HUDEP-2 (cell line): ENCODE measurements around the gene LEF1.
A peak's percentile ranks its signal among the peaks of the same experiment; 100 is the strongest.

Experiments used
- DNase-seq, 76 experiments: peaks; one replicate each; lab custom pipeline; 2025; ENCODE audit not compliant: unreplicated experiment in 76 of 76; lab: John Stamatoyannopoulos, UW

Gene LEF1

GRCh38 chr4:108180513-108180912 is 11.8 kb upstream of the LEF1 start:
- no peak for DNase-seq

GRCh38 chr4:108175966-108176365 is 7.2 kb upstream of the LEF1 start:
- DNase-seq: no peak

DNA sequence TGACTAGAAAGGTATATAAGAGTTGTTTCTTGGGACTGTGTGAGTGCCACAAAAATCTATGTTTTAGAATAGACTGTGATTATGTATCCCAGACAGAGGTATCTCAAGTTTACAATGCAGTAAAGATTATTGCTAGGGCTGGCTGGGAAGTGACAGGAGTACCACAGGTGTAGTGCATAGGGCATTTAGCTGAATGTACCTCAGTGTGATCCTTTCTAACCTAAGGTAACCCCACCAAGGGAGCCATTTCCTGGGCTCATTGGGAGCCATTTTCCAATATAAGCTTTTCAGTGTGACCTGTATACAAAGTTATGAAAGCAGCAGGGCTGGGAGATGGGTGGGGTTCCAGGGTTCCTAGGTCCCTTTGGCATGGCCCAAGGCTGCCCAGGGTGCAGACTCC is 6.1 kb upstream of the LEF1 start:
- no peak for DNase-seq

DNA sequence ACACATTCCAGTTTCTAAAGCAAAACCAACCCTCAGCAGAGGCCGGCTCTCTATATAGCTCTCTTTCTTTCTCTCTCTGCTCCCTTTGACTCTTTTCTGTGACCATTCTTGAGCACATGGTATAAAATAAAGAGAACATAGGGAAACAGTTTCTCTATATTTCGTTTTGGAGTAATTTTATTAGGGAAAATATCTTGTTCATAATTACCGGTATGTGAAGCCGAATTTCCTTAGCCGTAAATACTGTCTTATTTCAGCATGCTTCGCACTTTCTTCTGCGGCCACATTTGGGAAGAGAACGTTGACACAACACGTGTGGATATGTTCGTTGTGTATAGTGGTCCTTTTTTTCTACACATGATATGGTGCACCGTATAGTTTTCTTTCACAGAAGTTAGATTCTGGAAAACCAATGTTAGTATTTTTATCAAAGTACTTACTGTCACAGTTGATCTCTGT is 4.9 kb upstream of the LEF1 start:
- DNase-seq: no peak

DNA sequence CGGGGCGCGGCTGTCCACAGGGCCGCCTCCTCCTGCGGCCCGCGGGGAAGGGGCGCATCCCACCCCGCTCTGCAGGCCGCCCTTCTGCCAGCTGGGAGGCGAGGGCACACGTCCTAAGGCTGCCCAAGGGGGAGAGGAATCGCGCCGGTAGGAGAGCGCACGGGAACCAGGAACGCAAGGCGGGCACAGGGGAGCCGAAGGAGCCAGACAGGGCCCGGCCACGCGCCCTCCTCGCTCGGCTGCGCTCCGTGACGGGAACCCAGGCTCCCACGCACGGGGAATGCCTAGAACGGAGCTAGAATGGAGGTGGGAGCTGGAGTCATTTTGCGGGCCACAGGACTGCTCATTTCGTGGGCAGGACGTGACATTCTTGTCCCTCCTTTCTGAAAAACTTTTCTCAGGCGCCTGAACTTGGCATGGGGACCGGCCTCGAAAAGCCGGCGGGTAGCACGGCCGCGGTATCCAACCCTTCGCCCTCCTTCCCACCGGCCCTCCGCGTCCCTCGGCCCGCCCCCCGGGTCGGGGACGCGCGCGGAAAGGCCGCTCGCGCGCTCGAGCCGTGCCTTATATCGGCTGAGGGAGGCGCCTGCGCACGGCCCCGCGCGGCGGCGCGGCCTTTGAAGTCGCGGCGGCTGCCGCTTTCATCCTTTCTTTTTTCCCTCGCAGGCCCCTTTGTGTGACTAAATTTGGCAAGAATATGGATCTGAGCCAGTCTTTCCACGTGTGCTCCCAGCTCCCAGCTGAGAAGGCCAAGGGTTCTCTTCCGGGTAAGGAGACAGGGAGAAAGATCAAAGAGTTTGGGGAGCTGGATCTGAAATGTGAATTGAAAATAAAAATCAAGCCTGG is 4.2 kb upstream of the LEF1 start:
- peak in 1 of 76 experiments; percentile 8 for DNase-seq

DNA sequence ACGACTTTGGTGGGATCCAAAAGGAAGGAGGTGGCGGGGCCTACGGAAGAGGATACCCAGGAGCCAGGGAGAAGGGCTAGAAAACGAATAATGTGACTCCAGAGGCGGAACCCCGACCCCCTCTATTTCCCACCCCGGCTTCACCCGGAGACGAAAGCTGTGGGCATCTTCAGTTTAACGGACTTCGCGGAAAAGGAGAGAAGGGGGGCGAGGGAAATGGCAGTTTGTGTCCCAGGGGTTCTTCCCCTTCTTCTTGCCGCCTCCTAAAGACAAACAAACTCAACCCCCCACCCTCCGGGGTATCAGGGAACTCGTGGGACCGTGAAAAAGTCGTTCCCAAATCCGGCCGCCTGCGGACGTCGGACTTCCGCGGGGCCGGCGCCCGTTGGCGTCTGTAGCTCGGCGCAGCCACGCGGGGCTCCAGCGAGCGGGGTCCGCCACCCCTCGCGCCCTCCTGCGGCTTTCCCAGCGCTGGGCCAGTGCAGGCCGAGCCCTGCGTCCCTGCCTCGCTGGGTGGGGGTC is 3.6 kb upstream of the LEF1 start:
- no peak for DNase-seq

DNA sequence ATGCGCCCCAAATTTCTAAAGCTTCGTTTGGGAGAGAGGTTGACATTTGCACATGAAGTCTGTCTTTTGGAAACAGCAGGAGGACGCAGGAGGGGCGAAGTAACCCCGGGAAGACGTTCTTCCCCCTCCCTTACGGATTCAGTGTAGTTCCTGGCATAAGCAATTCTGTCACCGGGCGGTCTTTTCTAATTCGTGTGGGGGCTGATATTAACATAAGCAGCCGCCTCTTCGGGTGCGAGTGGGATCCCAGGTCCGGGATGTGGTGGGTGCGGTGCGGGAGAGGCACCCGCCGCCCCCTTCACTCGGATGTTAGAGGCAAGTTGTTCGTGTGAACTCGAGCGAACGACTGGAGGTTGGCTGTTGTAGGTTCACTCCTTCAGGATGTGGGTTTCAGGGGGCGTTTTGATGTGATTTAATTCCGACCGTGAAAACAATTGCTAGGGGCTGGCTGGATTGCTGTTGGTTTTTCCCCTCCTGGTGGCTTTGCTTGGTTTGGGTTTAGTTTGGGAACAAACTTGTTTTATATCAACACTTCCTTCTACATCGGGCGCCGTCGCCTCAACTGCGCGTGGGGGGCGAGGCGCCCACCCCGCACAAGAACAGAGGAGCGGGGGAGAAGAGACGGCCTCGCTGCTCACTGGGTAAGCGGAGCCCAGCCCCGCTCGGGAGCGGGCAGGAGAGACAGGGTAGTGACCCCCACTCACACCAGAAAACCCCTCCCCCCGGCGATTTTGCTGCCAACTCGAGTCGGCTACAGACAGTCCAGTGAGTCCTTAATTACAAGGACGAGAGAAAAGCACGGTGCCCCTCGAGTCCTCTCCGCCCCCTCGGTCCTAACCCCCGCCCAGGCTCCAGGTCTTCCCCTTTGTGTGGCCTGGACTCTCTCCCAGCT is 2.9 kb upstream of the LEF1 start:
- no peak for DNase-seq

GRCh38 chr4:108170631-108171338 is 2.1 kb upstream of the LEF1 start:
- no peak for DNase-seq

- DNase-seq: no peak
Observed at GRCh38 chr4:108169664-108170063, 932 bp upstream of the LEF1 start.

DNA sequence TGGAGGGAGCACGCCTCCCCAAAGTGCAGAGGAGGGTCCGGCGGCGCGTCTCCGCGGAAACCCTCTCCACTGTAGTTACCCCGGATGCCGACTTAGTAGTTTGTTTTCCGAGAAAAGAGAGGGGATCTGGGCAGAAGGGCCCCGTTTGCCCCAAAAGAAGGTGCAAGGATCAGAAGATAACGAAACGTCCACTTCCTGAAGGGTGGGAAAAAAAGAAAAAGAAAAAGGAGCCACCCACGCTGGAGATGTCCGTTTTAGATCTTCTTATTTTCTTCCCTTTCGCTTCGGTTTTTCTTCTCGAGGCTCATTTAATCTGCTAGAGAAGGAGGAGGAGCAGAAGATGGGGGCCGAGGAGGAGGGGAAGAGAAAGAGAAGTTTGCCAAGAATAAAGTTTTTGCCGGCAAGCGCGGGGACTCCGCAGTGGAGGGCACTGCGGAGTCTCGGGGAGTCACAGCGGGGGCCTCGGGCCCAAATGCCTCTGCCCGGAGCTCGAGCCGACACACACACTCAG is 517 bp downstream of the LEF1 start:
- DNase-seq: no peak

GRCh38 chr4:108166441-108167315 is 2.1 kb downstream of the LEF1 start:
- DNase-seq: peak in 1 of 76 experiments; percentile 0

GRCh38 chr4:108166038-108166437 is 2.7 kb downstream of the LEF1 start:
- DNase-seq: no peak

DNA sequence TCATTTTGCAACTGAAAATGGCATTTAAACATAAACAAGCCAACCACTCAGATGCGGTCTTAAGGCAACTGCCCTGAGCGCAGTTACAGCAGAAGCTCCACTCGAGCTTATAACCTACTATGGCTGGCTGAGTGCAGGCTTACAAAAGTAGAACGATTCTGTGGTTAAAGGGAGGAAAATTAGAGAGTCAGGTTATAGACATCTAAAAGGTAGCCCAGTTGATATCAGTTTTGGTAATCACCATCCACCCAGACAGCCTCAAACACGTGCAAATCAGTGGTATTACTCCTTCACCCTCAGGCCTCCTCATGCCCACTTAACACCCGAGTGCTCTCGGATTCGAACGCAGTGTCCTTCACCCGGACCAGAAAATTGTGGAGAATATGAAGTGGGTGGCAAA is 3.1 kb downstream of the LEF1 start:
- no peak for DNase-seq

DNA sequence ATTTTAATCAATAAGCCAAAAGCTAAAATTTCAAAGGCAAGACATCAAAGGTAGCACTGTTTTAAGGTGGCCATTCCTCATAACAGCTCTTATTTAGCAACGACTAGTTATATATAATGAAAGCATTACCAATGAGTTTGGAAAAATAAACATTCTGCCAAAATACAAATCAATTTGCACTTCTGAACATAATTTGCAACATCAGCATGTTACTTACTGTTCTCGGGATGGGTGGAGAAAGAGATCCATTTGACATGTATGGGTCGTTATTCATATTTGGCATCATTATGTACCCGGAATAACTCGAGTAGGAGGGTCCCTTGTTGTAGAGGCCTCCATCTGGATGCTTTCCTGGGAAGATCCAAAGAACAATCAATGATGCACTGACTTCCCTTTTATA is 5.4 kb downstream of the LEF1 start:
- no peak for DNase-seq

DNA sequence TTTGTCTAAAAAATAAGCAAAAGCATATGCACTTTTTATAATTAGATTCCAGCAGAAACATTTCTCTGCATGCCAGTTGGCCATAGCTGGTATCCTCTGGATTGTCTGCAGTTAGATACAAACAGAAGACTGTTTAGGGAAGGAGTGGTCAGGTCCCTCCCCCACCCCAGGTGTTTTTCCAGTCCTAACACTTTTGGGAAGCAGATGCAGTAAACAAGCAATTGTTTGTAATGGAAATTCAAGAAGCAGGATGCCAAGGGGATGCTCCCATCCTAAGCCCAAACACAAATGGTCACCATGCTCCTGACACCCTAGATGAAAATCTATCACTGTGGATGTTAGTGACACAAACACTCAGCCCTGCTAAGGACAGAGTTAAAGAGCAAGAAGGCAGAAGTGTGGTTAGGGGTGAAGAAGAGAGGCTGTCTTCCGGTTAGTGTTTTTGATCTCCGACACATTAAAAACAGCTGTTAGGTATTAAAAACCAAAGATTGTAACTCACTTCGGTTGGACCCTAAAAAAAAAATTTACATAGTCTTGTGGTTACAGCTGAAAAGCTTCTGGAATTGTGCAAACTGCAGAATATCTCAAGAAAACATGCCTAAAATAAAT is 7.9 kb downstream of the LEF1 start:
- no peak for DNase-seq

- no peak for DNase-seq
Observed at GRCh38 chr4:108159845-108160244, 8.9 kb downstream of the LEF1 start.

DNA sequence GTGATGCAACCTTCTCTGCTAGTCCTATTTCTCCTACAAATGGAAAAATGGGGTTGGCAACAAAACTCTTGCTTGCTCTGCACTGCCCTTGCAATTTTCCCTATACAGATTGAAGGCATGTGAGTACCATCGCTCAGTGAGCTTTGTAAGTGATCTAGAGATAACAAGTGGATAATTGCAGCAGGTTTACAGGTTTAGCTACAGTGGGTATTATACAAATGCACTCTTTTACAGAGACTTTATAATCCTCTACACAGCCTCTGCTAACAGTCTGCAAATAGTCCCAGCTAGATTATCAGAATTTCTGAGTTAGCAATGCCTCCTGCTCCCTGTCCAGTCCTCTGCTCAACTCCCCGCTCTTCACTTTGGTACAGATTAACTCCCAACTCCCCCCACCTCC is 11.1 kb downstream of the LEF1 start:
- no peak for DNase-seq

GRCh38 chr4:108156391-108156790 is 12.3 kb downstream of the LEF1 start:
- no peak for DNase-seq

- no peak for DNase-seq
Observed at GRCh38 chr4:108155373-108155772, 13.4 kb downstream of the LEF1 start.
